Liver (tissue), 9 donors: ENCODE results near the gene TRMT1. TPM values are rescaled to one million over a fixed set of nuclear protein-coding genes. Genes with fewer than 3 reads are reported as not detected.

ENCODE experiments used
- DNase-seq: peaks from one replicate; pipeline ENCODE4 v3.0.0-alpha.2; 2017; ENCODE audit warnings: low spot score
- H3K27ac ChIP-seq, 2 donors: one replicate each; pipeline ENCODE4 v1.7.0; 2013; ENCODE audit warnings: inconsistent platforms in 2 of 2, low read length in 2 of 2, control low read depth in 1 of 2, low read depth in 1 of 2, mild to moderate bottlenecking in 1 of 2
- H3K27me3 ChIP-seq, 4 donors: one replicate each; pipeline versions ENCODE4 v1.6.1 to v1.7.0; 2013; ENCODE audit warnings: low read length in 3 of 4, inconsistent platforms in 1 of 4, mild to moderate bottlenecking in 1 of 4, moderate library complexity in 1 of 4; ENCODE audit not compliant: control insufficient read depth in 4 of 4, insufficient read depth in 4 of 4
- H3K36me3 ChIP-seq, 4 donors: one replicate each; pipeline versions ENCODE4 v1.6.1 to v1.7.0; 2013; ENCODE audit warnings: low read length in 3 of 4, mild to moderate bottlenecking in 3 of 4, low read depth in 1 of 4, moderate library complexity in 1 of 4; ENCODE audit not compliant: control insufficient read depth in 4 of 4, insufficient read depth in 3 of 4
- H3K4me1 ChIP-seq, 4 donors: one replicate each; pipeline versions ENCODE4 v1.6.1 to v1.7.0; 2013; ENCODE audit warnings: low read length in 3 of 4, mild to moderate bottlenecking in 3 of 4, moderate library complexity in 1 of 4; ENCODE audit not compliant: control insufficient read depth in 4 of 4, insufficient read depth in 4 of 4
- H3K4me3 ChIP-seq, 3 donors: one replicate each; pipeline versions ENCODE4 v1.6.1 to v1.7.0; 2013; ENCODE audit warnings: low read length in 3 of 3, control low read depth in 1 of 3, low read depth in 1 of 3, mild to moderate bottlenecking in 1 of 3
- H3K9ac ChIP-seq, 2 donors: one replicate each; pipeline ENCODE4 v1.7.0; 2013; ENCODE audit warnings: low read length in 2 of 2, mild to moderate bottlenecking in 2 of 2, moderate library complexity in 2 of 2, control low read depth in 1 of 2, low read depth in 1 of 2
- H3K9me3 ChIP-seq, 4 donors: one replicate each; pipeline versions ENCODE4 v1.6.1 to v1.7.0; 2013; ENCODE audit warnings: low read length in 3 of 4; ENCODE audit not compliant: control insufficient read depth in 4 of 4
- CTCF ChIP-seq: fragments of 150-350 bp; IDR thresholded peaks from 2 replicates; pipeline ENCODE4 v1.5.1; 2017; ENCODE audit warnings: improper control_type of control experiment, low read depth, low read length; ENCODE audit not compliant: missing input control
- EGR1 ChIP-seq, 2 donors: IDR thresholded peaks; 2 replicates each; pipeline ENCODE4 v1.6.1; 2016 to 2018; ENCODE audit warnings: antibody characterized with exemption in 2 of 2, low read depth in 2 of 2
- FOXA1 ChIP-seq: IDR thresholded peaks from 2 replicates; pipeline ENCODE4 v1.6.1; 2016; ENCODE audit warnings: antibody characterized with exemption
- FOXA2 ChIP-seq: IDR thresholded peaks from 2 replicates; pipeline ENCODE4 v1.6.1; 2016; ENCODE audit warnings: antibody characterized with exemption
- GABPA ChIP-seq, 2 donors: IDR thresholded peaks in 1 of 2; conservative IDR thresholded peaks in 1 of 2; 2 replicates each; pipeline ENCODE4 v1.6.1; 2016; ENCODE audit warnings: antibody characterized with exemption in 2 of 2, mild to moderate bottlenecking in 1 of 2, moderate library complexity in 1 of 2
- HNF4A ChIP-seq, 2 donors: conservative IDR thresholded peaks; 2 replicates each; pipeline ENCODE4 v1.6.1; 2016; ENCODE audit warnings: antibody characterized with exemption in 2 of 2, mild to moderate bottlenecking in 2 of 2
- HNF4G ChIP-seq: IDR thresholded peaks from 2 replicates; pipeline ENCODE4 v1.6.1; 2016; ENCODE audit warnings: antibody characterized with exemption
- JUND ChIP-seq, 2 donors: IDR thresholded peaks; 2 replicates each; pipeline ENCODE4 v1.6.1; 2016; ENCODE audit warnings: antibody characterized with exemption in 2 of 2
- MAX ChIP-seq: IDR thresholded peaks from 2 replicates; pipeline ENCODE4 v1.6.1; 2016; ENCODE audit warnings: antibody characterized with exemption
- RAD21 ChIP-seq, 2 donors: IDR thresholded peaks; 2 replicates each; pipeline ENCODE4 v1.6.1; 2016; ENCODE audit warnings: antibody characterized with exemption in 2 of 2, mild to moderate bottlenecking in 2 of 2
- RXRA ChIP-seq, 2 donors: IDR thresholded peaks; 2 replicates each; pipeline ENCODE4 v1.6.1; 2017 to 2018; ENCODE audit warnings: antibody characterized with exemption in 2 of 2, mild to moderate bottlenecking in 1 of 2
- TAF1 ChIP-seq: conservative IDR thresholded peaks from 2 replicates; pipeline ENCODE4 v1.6.1; 2016; ENCODE audit warnings: antibody characterized with exemption, mild to moderate bottlenecking
- YY1 ChIP-seq: IDR thresholded peaks from 2 replicates; pipeline ENCODE4 v1.6.1; 2016; ENCODE audit warnings: antibody characterized with exemption, mild to moderate bottlenecking
- WGBS: extraction: QIAGEN DNeasy Blood & Tissue Kit; methylation state at CpG from one replicate; pipeline ENCODE4 v1.1.7; 2013; 5-methylcytosine and 5-hydroxymethylcytosine counted together
- polyA plus RNA-seq, 2 donors: library from polyadenylated mRNA; stranded (reverse) in 1 of 2; unstranded in 1 of 2; fragments of 200-250 nt in 1 of 2; fragments of >200 nt in 1 of 2; fragmentation: Nextera tagmentation in 1 of 2; extraction: Ambion mirVana in 1 of 2; gene quantifications; one replicate each; pipeline versions ENCODE4 v1.2.1 to v1.2.3, GENCODE V29; 2013 to 2015
- total RNA-seq, 2 donors: library from RNA; depleted of rRNA; stranded (reverse); fragments of >200 nt; gene quantifications; one replicate each; pipeline ENCODE4 v1.2.3, GENCODE V29; 2014
- TF ChIP-seq, protein P1 (sequence below): IDR thresholded peaks from 2 replicates; pipeline ENCODE4 v1.6.1; 2016; ENCODE audit warnings: antibody characterized with exemption, mild to moderate bottlenecking
- TF ChIP-seq, protein P2 (sequence below): IDR thresholded peaks from 2 replicates; pipeline ENCODE4 v1.6.1; 2016; ENCODE audit warnings: antibody characterized with exemption
- donor health status: healthy.
- donor health status: healthy.
- donor health status: healthy.
- donor health status: healthy.
- donor health status: healthy.

The TRMT1 gene
- total and polyA plus RNA-seq, 4 donors, result 8.3 to 15.6 (median 11.7) TPM

- no peak for DNase-seq
- H3K9ac ChIP-seq, result no peak overlapping the region
- H3K4me1 ChIP-seq, result peaks cover 0 to 26% (median 17%) of the 10 kb centered on the region in 4 donors
Observed at GRCh38 chr19:13064092-13064489, 52.4 kb downstream of the TRMT1 start.

GRCh38 chr19:13063461-13064091 lies 53.0 kb downstream of the TRMT1 start:
- Histone ChIP-seq H3K9me3 (no peaks in the 10 kb centered on the region), H3K4me1 (peaks cover 0 to 26% (median 18%) of the 10 kb centered on the region in 4 donors), H3K36me3 (no peaks in the 10 kb centered on the region), H3K27ac (no peak overlapping the region), H3K27me3 (no peaks in the 10 kb centered on the region), H3K9ac (no peak overlapping the region), H3K4me3 (no peak overlapping the region)
- no peak for DNase-seq
- 85% methylated on average over 5 of the region's 5 CpGs for WGBS
- TF ChIP-seq EGR1 (IDR thresholded peaks at IDR 0.05; ENCODE audit: low read depth in 2 of 2) (no peak), FOXA1 (no peak), TAF1 (no peak), GABPA (IDR thresholded peaks at IDR 0.05 in 1 of 2, conservative IDR thresholded peaks at IDR 0.05 in 1 of 2) (no peak), HNF4G (no peak), FOXA2 (no peak), CTCF (no peak)
- TF ChIP-seq, protein P1, sequence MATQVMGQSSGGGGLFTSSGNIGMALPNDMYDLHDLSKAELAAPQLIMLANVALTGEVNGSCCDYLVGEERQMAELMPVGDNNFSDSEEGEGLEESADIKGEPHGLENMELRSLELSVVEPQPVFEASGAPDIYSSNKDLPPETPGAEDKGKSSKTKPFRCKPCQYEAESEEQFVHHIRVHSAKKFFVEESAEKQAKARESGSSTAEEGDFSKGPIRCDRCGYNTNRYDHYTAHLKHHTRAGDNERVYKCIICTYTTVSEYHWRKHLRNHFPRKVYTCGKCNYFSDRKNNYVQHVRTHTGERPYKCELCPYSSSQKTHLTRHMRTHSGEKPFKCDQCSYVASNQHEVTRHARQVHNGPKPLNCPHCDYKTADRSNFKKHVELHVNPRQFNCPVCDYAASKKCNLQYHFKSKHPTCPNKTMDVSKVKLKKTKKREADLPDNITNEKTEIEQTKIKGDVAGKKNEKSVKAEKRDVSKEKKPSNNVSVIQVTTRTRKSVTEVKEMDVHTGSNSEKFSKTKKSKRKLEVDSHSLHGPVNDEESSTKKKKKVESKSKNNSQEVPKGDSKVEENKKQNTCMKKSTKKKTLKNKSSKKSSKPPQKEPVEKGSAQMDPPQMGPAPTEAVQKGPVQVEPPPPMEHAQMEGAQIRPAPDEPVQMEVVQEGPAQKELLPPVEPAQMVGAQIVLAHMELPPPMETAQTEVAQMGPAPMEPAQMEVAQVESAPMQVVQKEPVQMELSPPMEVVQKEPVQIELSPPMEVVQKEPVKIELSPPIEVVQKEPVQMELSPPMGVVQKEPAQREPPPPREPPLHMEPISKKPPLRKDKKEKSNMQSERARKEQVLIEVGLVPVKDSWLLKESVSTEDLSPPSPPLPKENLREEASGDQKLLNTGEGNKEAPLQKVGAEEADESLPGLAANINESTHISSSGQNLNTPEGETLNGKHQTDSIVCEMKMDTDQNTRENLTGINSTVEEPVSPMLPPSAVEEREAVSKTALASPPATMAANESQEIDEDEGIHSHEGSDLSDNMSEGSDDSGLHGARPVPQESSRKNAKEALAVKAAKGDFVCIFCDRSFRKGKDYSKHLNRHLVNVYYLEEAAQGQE, result no peak

More at GRCh38 chr19:13064092-13064489, 52.4 kb downstream of the TRMT1 start:
- Histone ChIP-seq H3K4me3 (no peak overlapping the region), H3K27ac (no peak overlapping the region), H3K27me3 (no peaks in the 10 kb centered on the region), H3K9me3 (no peaks in the 10 kb centered on the region), H3K36me3 (no peaks in the 10 kb centered on the region)
- TF ChIP-seq HNF4G, result no peak
- TF ChIP-seq, protein P2, sequence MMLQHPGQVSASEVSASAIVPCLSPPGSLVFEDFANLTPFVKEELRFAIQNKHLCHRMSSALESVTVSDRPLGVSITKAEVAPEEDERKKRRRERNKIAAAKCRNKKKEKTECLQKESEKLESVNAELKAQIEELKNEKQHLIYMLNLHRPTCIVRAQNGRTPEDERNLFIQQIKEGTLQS, result no peak
- no peak for TF ChIP-seq TAF1
- no peak for TF ChIP-seq HNF4A (conservative IDR thresholded peaks at IDR 0.05)
- TF ChIP-seq JUND (IDR thresholded peaks at IDR 0.05), result no peak
- no peak for TF ChIP-seq FOXA2
- no peak for TF ChIP-seq CTCF
- no peak for TF ChIP-seq YY1
- TF ChIP-seq MAX, result no peak
- TF ChIP-seq EGR1 (IDR thresholded peaks at IDR 0.05; ENCODE audit: low read depth in 2 of 2), result no peak
- TF ChIP-seq RXRA (IDR thresholded peaks at IDR 0.05), result no peak
- TF ChIP-seq, protein P1, result no peak
- no peak for TF ChIP-seq RAD21 (IDR thresholded peaks at IDR 0.05)
- TF ChIP-seq FOXA1, result no peak
- WGBS, result 75% methylated on average over 6 of the region's 6 CpGs
